ENCODE data around the gene TSPAN9.

TSPAN9 gene

DNA sequence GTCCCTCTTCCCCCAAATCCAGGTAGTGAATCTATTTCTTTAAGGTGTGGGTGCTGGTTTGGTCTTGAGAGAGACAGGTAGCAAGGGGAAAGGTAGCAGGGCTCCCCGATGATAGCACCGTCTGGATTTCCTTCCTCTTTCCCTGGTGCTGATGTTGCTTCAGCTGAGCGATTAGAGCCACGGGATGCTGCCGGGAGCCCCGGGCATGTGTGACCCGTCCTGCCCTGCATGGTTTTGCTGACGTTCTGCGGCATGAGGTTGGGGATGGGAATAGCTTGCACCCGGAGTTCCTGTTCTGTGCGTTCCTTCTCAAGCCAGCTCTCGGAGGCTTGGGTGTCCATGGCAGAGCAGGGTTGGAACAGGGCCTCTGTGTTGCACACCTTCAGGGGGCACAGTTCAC is 107.3 kb downstream of the TSPAN9 start:
- no peak for DNase-seq (ENCODE audit: low read depth in 2 of 3, low spot score in 1 of 3)

DNA sequence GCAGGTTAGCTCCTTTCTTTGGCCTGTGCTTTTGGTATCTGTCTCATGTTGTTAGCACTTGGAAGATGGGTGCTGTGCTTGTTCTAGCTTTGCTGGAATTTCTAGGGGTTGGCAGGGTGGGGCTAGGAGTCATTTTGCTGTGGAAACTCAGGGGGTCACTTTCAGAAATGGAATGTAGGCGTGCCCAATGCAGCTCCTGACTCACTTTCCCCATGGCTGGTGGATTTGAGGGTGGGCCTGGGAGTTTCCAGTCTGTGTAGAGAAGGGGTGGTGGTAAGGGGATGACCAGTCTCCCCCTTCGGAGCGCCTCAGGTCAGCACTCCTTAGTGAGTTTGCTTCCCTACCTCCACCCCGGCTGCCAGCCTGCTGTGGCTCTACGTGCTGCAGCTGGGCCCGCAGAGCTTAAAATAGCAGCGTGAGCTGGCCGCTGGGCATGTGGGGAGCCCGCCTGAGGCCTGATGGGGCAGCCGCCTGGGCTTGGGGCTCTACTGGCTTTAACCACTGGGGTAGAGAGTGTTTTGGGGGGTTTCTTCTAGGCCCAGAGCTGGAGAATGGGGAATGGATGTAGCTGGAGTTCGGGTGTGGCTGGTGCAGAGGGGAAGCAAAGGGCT is 108.2 kb downstream of the TSPAN9 start:
- no peak for DNase-seq (ENCODE audit: low read depth in 2 of 3, low spot score in 1 of 3)

DNA sequence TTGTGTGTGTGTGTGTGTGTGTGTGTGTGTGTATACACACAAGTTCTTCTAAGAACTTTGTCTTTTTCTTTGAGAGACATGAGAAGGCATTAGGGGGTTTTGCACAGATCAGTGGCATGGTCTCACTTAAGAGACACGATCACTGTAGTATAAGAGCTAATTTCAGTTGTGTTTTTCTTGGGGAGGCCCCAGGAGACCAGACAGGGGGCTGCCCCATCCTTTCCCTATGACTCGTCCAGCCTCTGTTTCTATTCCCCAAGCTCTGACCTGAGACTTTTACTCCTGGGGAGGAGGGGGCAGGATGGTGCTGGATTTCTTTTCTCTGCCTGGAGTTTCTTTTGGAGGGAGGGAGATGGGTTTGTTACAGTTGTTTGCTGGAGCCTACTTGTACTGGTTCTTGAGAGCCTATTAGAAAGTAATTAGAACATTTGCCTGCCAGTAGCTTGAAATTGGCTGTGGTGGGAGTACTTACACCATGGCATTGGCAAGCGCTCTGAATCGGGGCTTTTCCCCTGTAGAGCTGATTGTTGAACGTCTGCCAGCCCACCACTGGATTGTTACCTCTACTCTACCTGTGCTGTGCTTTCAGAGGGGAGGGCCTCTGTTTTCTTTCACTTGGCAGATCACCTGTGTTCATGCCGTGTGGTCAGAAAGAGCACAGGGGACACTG is 109.5 kb downstream of the TSPAN9 start:
- no peak for DNase-seq (ENCODE audit: low read depth in 2 of 3, low spot score in 1 of 3)

DNA sequence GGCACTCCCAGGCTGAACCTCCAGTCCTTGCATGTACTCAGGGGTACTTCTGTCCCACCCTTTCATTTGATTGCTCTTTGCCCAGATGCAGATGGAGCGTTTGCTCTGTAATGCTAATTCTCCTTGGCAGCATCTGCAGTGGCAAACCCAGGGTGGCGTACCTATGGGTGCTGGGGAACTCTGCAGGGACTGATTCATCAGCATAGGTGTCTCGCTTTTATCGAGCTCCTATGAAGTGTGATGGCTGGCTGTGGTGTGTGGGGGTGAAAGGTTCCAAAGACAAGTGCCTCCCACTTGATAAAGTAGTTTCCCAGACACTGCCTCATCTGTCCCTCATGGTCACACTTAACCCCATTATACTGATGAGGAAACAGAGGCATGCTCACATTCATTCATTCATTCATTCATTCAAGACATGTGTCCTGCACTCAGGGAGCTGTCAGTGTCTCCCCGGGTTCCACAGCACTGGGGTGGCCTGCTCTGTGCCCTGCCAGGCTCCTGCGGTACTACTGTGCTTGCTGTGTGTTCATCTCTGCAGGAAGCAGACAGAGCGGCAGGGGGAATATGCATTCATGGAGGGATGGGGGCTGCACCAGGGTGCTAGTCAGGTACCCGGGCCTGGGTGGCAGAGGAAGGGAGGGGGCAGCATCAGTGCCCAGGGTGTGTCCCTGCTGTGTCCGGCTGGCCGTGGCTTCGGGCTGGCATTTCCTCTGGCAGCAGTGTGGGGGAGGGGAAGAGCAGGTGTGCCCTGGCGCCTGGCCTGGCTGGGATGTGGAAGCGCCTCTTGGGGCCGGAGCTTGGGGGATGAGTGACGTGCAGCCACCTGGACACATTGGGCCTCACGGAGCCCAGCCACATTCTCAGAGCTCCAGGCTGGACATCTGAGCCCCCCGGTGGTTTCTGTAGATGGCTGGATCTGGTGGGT is 110.9 kb downstream of the TSPAN9 start:
- DNase-seq (ENCODE audit: low read depth in 2 of 3, low spot score in 1 of 3), result no peak

DNA sequence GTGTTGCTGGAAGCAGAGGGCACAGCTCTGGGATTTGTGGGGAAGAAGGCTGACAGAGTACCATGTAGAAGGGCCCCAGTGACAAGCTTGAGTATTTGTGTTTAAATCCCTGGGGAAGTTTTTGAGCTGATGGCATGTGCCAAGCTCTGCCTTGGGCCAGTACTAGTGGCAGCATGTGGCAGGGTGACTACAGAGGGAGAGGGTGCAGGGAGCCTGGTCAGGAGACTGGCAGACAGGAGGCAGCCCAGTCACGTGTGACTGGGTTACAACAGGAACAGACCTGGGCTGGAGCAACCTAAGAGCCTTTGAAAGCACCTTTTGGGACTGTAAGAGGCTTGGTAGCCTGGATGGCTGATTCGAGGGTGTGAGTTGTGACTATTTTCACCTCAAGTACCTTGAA is 112.1 kb downstream of the TSPAN9 start:
- no peak for DNase-seq (ENCODE audit: low read depth in 2 of 3, low spot score in 1 of 3)

DNA sequence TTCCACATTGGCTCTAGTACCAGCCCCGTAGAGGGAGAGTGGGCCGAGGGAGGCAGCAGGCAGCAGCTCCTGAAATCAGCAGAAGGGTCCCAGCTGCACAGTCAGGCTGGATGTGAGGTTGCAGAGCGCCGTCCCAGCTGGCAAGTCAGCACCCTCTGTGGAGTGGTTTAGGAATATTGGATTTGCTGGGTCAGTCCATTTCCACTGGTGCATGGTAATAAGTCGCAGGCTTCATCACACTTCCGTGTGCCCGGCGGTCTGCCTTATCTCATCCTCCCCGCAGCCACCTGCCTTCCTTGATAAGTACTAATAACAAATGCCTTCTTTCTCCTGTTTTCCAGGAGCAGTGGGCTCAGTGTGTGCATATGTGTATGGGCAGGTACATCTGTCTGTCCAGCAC is 112.9 kb downstream of the TSPAN9 start:
- DNase-seq (ENCODE audit: low read depth in 2 of 3, low spot score in 1 of 3), result no peak

DNA sequence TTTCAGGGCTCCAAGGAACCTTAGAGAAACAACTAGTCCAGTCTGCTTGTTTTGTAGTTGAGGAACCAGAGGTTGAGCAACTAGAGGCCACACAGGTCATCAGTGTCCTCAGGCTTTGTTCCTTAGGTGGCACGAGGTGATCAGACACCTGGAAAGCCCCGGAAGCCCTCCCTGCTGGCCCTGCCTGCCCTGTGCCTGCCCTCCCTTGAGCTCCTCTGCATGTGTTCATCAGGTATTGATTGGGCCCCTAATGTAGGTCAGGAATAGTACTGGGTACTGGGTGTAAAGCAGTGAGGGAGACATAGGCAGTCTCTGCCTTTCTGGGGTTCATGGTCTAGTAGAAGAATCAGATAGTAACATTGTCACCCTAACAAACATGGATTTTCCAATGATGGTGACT is 114.3 kb downstream of the TSPAN9 start:
- DNase-seq (ENCODE audit: low read depth in 2 of 3, low spot score in 1 of 3), result no peak

DNA sequence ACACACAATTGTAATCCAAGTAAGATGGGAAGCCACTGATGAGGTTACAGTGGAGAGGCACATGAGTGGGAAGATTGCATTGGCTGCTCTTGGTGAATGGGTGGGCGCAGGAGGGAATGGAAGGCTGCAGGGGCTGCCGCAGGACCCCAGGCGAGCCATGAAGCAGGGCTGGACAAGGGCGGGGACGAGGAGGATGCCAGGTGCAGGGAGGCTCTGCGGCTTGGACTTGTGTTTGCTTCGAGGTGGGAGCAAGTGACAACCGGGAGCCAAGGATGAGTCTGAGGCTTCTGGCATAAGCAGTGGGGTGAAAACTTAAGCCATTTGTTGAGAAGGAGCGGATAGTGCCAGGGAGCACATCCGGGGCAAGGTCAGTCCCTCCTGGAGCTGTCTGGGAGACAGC is 115.0 kb downstream of the TSPAN9 start:
- DNase-seq (ENCODE audit: low read depth in 2 of 3, low spot score in 1 of 3), result no peak

DNA sequence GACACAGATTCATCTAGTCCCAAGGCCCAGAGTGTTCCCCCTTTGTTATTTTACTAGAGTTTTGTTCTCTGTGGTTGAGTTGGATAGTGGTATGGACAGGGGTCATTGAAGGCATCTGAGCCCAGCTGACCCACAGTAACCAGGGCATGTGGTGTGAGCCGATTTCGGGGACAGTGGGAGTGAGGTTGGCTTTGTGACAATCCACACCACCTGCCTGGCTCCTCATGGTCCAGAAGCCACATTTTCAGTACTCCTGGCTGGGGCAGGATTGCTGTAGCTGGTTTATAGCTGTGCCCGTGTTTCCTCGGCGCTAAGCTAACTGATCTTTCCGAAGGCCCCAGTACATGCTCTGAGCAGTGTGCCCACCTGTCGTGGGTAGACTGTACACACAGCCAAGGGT is 116.0 kb downstream of the TSPAN9 start:
- no peak for DNase-seq (ENCODE audit: low read depth in 2 of 3, low spot score in 1 of 3)

DNA sequence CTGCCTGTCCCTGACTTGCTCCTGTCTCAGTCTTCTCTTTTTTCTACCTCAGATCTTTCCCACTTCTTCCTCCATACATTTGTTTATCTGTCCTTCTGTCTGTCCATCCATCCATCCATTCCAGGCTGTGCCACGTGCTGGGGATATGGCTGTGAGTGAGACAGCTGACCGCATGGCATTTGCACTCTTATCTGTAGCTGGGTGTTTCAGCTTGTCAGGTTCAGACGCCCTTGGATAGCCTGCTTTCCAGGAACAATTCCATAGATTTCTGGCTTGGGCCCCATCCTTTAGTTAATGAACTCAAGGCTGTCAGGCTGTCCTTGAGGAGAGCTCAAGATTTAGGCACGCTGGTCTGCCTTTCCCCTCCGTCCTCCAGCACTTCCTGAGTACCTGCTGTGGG is 116.6 kb downstream of the TSPAN9 start:
- no peak for DNase-seq (ENCODE audit: low read depth in 2 of 3, low spot score in 1 of 3)

DNA sequence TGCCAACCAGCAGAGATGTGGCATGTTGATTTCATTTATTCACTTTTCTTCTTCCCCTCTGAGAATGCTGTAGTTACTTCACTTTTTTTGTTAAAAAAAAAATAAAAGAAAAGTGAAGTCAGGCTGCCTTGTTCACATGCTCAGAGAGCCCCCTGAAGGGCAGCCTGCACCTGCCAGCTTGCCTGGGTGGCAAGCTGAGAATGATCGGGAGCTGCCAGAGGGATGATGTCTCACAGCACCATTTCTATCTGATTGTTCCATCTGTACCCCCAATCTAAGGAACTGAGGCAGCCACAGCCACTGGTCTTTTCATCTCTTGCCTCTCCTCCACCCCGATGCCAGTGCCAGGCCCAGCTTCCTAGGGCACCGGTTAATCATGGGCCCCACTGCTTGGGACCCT is 118.2 kb downstream of the TSPAN9 start:
- DNase-seq (ENCODE audit: low read depth in 2 of 3, low spot score in 1 of 3), result no peak

DNA sequence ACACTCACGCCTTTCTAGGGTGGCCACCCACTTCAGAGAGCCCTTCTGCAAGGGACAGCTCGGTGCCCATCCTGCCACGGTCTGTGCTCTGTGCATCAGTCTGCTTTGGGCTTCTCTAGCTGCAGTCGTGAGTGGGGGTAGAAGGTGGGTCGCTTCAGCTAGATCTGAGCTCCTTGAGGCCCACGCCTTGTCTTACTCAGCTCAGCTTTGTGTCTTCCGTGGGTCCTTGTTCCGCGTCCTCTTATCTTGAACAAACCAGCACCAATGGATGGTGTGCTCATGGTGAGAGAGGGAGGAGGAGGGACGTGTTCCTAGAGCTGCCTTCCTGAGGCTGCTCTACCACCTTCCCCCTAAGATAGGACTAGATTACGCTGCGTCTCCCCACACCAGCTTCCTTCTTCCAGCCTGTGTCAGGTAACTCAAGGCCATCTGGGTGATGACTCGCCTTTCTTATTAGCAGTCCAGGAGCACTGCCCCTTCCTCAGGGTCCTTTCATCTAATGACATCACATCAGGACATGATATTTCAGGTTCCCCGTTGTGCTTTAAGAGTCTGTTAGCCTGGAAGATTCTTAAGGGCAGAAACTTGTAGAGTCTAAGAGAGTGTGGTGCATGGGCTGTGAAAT is 118.8 kb downstream of the TSPAN9 start:
- no peak for DNase-seq (ENCODE audit: low read depth in 2 of 3, low spot score in 1 of 3)

DNA sequence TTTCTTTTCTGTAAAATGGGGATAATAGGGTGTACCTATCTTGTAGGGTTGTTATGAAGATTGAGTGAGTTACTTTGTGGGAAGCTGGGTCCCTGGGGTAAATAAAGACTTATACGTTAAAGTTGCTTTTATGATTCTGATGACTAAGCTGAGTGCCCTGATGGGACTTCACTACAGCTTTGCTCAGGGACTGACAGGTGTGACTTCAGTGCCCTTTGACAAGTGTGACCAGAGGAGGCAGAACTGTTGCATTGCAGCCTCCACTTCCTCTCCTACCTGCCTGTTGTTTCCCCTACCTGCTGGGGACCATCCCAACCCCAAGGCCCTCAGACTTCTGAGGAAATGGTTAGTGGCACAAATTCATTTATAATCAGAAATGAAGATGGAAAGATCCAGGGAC is 119.3 kb downstream of the TSPAN9 start:
- no peak for DNase-seq (ENCODE audit: low read depth in 2 of 3, low spot score in 1 of 3)

DNA sequence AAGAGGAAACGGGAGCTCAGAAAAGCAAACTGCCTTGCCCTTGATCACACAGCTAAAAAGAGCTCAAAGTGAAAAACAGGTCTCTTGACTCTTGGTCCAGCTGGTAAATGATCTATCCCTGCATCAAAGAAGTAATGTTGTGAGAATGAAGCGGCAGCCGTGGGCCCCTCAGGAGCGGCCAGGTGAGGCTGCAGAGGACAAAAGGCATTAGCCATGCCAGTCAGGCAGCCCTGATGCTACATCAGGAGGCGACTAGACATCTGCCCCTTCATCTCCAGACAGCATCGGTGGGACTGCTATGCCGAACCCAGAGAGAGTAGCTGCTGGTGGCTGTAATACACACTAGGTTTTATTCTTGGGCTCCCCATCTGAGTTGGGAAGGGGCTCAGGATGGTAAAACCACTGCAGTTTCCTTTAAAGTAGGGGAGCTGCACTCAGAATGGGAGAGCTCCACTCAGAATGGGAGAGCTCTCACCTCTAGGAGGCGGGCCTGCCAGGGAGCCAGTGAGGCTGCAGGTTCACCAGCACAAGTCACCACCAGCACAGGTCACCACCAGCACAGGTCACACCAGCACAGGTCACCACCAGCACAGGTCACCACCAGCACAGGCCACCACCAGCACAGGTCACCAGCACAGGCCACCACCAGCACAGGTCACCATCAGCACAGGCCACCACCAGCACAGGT is 120.1 kb downstream of the TSPAN9 start:
- no peak for DNase-seq (ENCODE audit: low read depth in 2 of 3, low spot score in 1 of 3)

DNA sequence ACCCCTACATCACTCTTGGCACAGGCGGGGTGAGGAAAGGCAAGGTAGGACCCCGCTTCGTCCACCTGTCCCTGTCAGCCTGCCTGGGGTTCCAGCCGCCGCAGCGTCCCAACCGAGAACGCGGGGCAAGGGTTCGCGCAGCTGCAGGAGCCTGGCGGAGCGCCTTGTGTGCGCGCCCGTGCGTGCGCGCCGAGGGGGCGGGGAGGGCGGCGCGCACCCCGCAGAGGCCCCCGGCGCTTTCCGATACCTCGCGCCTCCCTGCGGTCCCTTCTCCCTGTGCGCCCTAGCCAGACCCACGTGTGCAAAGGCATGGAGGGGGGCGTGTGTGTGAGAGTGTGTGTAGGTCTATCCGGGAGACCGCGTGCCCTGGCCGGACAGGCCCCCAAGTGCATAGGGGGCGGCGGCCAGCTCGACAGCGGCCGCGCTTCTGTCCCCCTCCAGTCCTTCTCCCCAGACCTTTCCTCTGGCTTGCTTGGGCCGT is 122.4 kb downstream of the TSPAN9 start:
- no peak for DNase-seq (ENCODE audit: low read depth in 2 of 3, low spot score in 1 of 3)

DNA sequence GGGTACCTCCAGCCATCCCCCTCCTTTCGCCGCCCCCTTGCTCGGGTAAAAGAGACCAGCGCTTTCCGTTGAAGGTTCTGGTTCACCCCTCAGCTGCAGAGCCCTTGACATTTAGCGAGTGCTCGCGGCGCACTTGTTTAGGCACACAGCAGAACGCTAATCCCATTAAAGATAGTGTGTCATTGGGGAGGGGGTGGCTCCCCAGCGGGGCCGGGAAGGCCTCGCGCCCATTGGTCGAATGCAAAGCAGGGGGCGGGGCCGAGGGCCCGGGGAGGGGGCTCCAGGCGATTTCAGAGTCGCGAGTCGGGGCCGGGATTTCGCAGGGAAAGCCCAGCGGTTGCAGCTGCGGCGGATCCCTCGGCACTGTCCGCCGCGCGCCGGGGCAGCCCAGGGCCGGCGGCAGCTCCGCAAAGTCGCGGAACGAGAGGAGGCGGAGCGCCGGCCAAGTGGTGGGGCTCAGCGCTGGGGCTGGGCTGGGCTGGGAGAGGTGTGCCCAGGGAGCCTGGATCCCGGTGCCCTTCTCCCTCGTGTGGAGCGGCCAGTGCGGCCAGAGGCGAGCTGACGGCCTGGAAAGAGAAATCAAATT is 122.9 kb downstream of the TSPAN9 start:
- DNase-seq (ENCODE audit: low read depth in 2 of 3, low spot score in 1 of 3), result no peak

DNA sequence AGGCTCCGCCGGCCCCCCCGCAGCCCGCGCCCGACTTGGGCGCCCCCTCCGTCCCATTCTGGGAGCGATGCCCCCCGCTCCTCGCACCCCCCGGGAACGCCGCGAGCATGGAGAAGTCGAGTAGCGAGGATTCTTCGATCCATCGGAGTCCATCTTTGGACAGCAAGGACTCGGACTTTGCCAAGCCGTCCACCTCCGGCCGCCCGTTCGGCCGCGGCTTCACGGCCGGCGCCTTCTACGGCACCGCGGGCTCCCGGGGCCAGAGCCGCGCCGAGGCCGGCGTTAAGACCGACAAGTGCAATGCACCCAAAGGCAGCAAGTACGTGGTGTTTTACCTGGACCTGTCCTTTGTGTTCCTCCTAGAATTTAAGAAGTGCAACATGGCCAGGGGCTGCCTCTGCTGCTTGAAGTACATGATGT is 123.6 kb downstream of the TSPAN9 start:
- DNase-seq (ENCODE audit: low read depth in 2 of 3, low spot score in 1 of 3), result no peak

DNA sequence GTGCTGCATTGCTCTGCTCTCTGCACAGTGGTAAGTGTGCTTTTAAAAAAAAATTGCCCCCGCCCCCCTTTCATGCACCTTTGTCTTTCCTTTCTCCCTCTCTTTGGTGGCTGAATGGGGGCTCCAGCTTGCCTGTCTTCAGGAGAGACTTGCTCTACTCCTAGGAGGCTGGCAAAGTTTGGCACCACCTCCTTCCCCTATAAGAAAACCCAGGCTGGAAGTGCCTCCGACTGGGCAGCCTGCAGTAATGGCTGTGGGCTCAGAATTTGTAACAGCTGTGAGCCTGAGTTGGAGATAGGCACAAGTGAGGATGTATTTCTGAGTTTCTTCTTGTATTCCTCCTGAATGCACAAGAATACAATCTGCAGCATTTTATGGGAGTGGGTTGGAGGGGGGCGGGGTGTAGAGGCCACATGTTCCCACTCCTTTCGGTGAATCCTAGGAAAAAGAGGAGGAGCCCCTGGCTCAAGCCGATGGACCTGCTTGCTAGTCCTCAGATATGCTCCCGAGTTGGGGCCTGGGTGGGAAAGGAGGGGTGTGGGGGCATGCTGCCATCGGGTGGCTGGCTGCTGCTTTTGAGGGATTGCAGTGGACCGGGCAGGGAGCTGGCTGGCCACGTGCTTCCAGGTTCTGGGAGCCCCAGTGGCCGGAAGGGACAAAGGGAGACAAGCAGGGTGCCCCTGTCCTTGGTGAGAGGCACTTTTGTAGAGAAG is 124.3 kb downstream of the TSPAN9 start:
- no peak for DNase-seq (ENCODE audit: low read depth in 2 of 3, low spot score in 1 of 3)

DNA sequence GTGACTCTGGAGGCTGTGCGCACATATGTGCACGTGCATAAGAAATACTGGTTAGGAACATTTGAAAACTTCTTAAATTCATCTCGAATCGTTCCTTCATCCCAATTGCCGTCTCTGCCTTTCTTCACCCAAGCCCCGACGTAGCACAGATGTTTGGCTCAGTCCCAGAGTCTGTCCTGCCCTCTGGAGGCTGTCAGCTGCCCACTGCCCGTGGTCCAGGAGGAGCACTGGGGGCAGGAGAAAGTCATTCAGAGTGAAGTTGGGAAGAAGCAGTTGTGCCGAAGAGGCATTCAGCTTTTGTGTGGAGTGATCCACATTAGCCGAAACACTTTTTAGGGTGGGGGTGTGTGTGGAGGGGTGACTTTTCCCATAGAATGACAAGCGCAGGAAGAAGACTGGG is 124.9 kb downstream of the TSPAN9 start:
- DNase-seq (ENCODE audit: low read depth in 2 of 3, low spot score in 1 of 3), result no peak

Data from stimulated activated CD4-positive, alpha-beta T cell treated with anti-CD3 and anti-CD28 coated beads, Interleukin-12 subunit alpha, Interleukin-12 subunit beta, amount 100 ng/mL, for 48 hours (primary cell).